ENCODE measurements around the gene RPRML.

DNA sequence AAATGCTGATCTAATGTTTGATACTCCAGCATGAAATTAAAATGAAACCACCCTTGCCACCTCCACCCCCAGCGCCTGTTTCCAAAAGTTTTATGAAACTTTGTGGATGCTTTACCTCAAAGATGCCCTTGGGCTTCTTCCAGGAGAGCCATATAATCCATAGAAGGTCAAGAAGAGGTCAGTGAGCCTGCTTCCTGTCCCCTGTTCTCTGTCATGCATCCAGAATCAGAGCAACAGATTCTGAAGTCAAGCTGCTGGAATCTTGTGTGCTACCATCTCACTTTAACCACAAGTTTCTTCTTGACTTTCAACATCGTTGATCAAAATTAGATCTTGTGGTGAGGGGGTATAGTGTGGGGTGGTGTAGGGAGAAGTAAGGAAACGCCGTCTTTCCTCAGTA is 47.5 kb downstream of the RPRML start:
- no peak for TF ChIP-seq POLR2A (IDR thresholded peaks at IDR 0.05)
- no peak for TF ChIP-seq CTCF (IDR thresholded peaks at IDR 0.05 in 8 of 11, conservative IDR thresholded peaks at IDR 0.05 in 3 of 11)
- no peak for TF ChIP-seq POLR2AphosphoS5 (IDR thresholded peaks at IDR 0.05)

Measured in spleen (tissue), 7 donors.